ENCODE measurements around the gene ENDOU.

ENDOU gene

GRCh38 chr12:47725091-47725772, at the start of gene ENDOU:
ENDOU (minus strand) TSS chr12:47725490; CDS start chr12:47725413, 77 bp downstream.
- no peak for DNase-seq

GRCh38 chr12:47774663-47775062, 49.4 kb upstream of the ENDOU start:
- no peak for DNase-seq

- DNase-seq: no peak
Measured at GRCh38 chr12:47773858-47774580, 48.7 kb upstream of the ENDOU start.

GRCh38 chr12:47773062-47773857, 48.0 kb upstream of the ENDOU start, which contains the start of gene SLC48A1:
SLC48A1 (plus strand) TSS chr12:47773238; CDS start chr12:47773305, 67 bp downstream.
- DNase-seq: peak; percentile 75

- DNase-seq: no peak
Measured at GRCh38 chr12:47772738-47773061, 47.4 kb upstream of the ENDOU start.

GRCh38 chr12:47772094-47772660, 46.9 kb upstream of the ENDOU start:
- DNase-seq: no peak

- no peak for DNase-seq
Measured at GRCh38 chr12:47771304-47771703, 46.0 kb upstream of the ENDOU start.

GRCh38 chr12:47770086-47770726, 44.9 kb upstream of the ENDOU start:
- DNase-seq: no peak

GRCh38 chr12:47769234-47770085, 44.2 kb upstream of the ENDOU start:
- DNase-seq: no peak

- no peak for DNase-seq
Measured at GRCh38 chr12:47768323-47768811, 43.1 kb upstream of the ENDOU start.

GRCh38 chr12:47767216-47767724, 42.0 kb upstream of the ENDOU start:
- DNase-seq: peak; percentile 74

- no peak for DNase-seq
Measured at GRCh38 chr12:47766502-47767215, 41.4 kb upstream of the ENDOU start.

GRCh38 chr12:47763481-47764346, 38.4 kb upstream of the ENDOU start:
- DNase-seq: no peak

- DNase-seq: no peak
Measured at GRCh38 chr12:47762850-47763465, 37.7 kb upstream of the ENDOU start.

GRCh38 chr12:47758834-47759690, 33.8 kb upstream of the ENDOU start, which contains the start of gene RAPGEF3:
RAPGEF3 (minus strand) TSS chr12:47758880; CDS start chr12:47758556, 324 bp downstream.
- peak; percentile 68 for DNase-seq

- DNase-seq: no peak
Measured at GRCh38 chr12:47758584-47758833, 33.2 kb upstream of the ENDOU start.

GRCh38 chr12:47757840-47758583, 32.7 kb upstream of the ENDOU start:
- no peak for DNase-seq

Data from CD4-positive, alpha-beta T cell treated with Interferon gamma for 1 hour (primary cell).